Cerebellar nuclear complex (tissue), 1 donor: ENCODE measurements around the gene SPATA17.
"Not testable (repeated sequence)": the region's sequence is repeated elsewhere in the genome, so short reads cannot be mapped to it uniquely, and the experiment has no call there.

Source experiments
- DNase-seq, 2 experiments: peaks; one replicate each; lab custom pipeline; 2025; lab: John Stamatoyannopoulos, UW

SPATA17 gene

GRCh38 chr1:217630711-217631591 is at the start of gene SPATA17, which contains the start of gene GPATCH2:
TSS of gene SPATA17 (plus strand) at chr1:217631344. CDS start at chr1:217631379, 35 bp downstream.
TSS of gene GPATCH2 (minus strand) at chr1:217631090. CDS start at chr1:217630971, 119 bp downstream.
- DNase-seq = peak in 1 of 2 experiments; percentile 43

GRCh38 chr1:217584286-217584811 is 46.8 kb upstream of the SPATA17 start:
- not testable (repeated sequence) for DNase-seq

DNA sequence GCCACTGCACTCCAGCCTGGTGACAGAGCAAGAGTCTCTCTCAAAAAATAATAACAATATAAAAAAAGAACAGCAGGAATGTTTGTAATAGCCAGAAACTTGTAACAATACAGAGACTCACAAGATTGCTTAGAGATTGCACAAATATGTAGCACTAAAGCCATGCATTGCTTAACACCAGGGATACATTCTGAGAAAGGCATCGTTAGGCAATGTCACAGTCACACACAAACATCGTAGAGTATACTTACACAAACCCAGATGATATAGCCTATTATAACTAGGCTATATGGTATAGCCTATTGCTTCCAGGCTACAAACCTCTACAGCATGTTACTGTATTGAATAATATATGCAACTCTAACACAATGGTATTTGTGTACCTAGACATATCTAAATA is 45.6 kb upstream of the SPATA17 start:
- no peak for DNase-seq

DNA sequence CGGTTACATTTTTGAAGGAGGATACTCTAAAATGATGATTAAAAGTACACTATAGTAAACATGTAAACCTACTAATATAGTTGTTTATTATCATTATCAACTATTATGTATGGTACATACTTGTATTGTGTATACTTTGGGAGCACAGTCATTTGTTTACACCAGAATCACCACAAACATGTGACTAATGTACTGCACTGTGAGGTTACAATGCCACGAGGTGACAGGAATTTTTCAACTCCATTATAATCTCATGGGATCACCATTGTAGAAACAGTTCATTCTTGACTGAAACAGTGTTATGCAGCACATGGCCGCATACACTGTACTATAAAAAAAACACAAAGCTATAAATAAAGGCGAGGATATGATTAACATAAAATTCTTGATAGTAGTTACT is 44.6 kb upstream of the SPATA17 start:
- no peak for DNase-seq

DNA sequence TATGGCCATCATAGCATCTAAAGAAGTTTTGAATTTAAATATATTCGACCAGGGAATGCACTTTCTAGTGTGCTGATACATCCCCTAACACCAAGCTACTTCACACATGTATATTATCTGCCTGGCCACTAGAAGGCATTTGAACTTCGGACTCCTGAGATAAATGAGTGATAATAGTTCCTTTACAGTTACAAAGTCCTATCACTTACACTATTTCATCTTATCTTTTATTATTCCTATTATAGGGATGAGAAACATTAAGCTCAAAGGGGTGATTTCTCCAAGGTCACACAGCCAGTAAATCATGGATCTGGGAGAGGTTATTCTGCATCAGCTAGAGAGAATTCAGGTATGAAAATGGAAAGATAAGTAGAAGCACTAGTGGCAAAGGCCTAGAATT is 40.5 kb upstream of the SPATA17 start:
- no peak for DNase-seq

DNA sequence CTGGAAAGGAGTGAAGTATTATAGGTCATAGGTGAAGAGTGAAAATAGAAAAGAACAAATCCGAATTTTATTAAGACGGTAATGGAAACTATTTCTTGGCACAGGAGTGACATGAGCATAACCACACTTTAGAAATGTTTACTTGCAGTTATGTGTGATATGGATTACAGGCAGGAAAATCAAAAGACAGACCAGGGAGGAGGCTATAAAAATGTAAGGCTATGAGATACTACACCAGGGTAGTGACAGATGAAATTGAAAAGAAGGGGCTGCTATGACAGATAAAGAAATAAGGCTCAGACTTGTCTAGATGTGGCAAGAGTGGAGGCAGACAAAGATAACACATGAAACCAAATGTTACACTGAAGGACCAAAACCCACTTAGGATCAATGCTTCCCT is 32.0 kb upstream of the SPATA17 start:
- DNase-seq = no peak

- DNase-seq = no peak
Observed at GRCh38 chr1:217602380-217602779, 28.8 kb upstream of the SPATA17 start.

DNA sequence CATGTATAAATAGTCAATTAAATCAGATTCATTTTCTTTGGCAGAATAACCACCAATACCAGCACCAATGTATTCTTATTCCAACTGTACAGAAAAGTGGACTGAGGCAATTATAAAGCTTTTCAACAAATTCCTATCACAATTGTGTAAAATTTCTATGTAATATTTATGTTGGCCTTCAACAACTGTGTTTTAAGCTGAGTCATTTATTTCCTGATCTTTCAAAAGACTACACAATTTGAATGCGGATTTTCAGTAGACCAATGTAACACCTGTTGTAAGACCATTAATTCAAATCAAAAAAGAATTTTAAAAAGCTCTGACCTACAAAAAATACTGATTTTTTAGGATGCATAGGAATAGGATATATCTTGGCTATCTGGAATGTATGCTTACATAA is 25.8 kb upstream of the SPATA17 start:
- no peak for DNase-seq

DNA sequence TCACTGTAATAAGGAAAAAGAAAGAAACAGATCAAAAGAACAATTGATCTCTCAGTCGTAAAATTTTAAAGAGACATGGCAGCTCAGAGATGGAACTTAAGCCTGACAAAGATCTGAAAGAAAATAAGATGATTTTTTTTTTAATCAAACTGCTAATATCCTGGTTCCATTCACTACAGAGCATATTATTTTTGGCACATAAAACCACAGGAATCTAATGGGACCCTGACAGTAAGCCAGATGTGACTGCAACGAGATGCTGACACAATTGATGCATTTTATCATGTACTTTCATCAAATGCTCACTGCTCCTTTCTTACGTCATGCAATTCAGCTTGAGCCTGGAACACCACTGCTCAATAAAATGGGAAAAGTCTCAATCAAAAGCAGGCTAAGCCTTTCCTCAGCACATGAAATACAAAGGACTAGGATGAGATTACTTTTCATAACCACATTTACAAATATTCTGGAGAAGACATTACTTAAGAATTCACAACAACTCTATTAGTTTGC is 16.9 kb upstream of the SPATA17 start:
- DNase-seq = no peak

DNA sequence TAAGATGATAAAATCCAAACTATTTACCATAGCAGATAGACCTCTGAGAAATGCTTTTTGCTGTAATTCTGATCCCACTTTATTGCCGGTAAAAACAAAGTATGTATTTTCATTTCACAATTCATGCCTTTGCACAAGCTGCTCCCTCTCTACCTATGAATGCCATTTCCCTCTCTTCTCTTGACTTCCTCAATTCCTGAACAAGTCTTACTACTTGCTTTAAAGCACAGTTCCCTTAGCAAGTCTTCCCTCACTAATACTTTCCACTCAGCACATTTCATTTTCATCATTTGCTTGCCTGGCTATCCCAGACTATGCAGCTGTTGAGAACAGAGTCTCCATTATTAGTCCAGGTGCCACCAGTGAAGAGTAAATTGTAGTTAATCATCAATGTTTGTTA is 14.0 kb upstream of the SPATA17 start:
- no peak for DNase-seq

DNA sequence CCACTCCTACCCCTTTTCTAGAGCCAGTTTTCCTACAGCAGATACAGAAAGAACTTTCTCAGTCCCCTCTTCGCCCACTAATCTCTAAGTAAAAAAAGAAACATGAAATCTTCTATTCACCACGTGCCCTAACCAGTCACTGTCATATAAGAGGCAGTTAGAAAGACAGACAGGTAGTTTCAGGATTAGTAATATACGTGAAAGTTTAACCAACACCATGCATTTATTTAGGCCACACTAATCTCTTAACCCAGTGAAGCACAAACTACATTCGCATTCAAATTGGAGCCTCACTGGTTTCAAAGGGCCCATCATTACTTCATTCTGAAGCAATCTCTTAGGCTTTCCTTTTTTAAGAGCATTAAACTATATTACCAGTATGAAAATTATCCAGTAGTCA is 10.3 kb upstream of the SPATA17 start:
- no peak for DNase-seq

DNA sequence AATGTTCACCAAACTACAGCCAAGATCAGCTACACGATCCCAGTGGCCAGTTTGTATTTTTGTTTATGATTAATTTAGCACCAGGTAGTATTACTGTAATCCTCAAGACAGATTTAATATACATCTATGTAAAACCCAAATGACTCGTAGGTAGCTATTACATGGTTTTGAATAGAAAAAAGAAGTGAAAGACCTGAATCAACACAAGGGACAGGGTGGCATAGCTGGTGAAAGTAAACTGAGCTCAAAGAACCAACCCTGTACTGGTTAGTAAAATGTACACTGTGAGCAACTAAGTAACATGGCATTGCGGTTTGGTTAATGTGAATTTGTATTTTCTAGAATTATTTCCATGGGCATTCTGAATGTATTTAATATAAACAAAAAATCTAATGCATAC is 9.1 kb upstream of the SPATA17 start:
- no peak for DNase-seq

DNA sequence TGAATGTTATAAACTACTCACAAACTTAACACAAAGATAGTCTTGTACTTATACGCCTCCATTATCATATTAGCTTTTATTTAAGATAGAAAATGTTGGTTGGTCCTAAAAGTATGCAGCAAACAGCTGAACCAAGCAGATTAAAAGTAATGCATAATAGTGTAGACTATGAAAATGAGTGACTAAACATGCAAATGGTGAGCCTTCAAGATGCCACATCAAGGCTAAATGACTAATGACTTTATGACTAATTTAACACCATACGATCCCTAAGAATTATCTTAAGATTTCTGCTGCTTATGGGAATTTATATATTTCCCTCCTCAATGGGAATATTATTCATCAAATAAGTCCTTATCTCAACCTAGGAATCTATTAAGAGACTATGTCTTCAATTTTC is 4.8 kb upstream of the SPATA17 start:
- no peak for DNase-seq

DNA sequence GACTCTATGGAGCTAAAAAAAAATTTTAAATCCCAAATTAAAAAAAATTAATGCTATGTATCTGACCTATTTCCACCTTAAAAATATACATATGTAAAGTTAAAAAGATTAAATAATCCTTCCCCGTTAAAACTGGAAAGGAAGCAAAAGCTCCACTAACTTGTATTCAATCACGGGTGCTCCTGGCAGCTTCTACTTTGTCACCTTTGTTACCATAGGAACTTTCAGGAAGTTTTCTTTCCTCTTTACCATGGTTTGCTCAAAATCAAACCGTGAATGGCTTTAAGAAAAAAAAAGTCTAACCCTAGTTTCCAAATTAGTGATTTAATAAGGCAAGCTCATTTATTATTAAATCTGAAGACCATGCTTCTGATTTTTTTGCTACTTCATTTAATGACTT is 3.7 kb upstream of the SPATA17 start:
- no peak for DNase-seq

GRCh38 chr1:217642455-217642854 is 11.3 kb downstream of the SPATA17 start:
- no peak for DNase-seq

- DNase-seq = no peak
Observed at GRCh38 chr1:217647791-217648190, 16.6 kb downstream of the SPATA17 start.

DNA sequence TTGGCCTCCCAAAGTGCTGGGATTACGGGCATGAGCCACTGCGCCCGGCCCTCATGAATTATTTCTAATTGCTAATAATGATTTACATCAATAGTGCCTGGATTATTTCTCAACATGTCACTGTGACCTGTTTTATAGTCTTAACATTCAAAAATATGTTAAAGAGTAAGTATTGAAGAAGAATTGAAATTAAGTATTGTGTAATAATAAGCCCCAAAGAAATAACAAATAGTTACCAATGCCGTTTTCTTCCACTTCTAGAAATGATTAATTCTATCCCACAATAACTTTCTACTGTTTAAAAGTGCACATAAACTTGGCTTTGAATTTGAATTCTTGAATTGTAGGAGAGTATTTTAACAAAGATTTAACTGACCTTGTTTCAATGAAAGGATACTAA is 19.5 kb downstream of the SPATA17 start:
- no peak for DNase-seq

GRCh38 chr1:217660353-217661062 is 29.4 kb downstream of the SPATA17 start:
- no peak for DNase-seq

DNA sequence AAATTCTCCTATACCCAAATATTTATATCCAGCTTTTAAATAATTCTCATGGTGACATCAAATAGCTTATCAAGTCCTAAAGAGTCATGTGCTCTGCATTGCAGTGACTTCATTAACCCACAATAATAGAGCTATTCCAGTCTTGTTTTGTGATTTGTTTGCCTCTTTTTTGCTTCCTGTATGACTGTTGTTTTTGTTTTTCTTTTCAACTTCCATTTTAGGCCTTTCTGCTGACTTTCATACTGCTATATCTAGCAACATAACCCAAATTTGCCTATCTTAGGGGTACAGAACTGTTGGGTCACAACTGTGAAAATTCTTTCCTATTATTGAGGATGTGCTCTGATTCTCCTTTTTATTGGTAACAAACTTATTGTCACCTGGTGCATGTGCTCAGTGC is 30.3 kb downstream of the SPATA17 start:
- no peak for DNase-seq

- no peak for DNase-seq
Observed at GRCh38 chr1:217668351-217668940, 37.3 kb downstream of the SPATA17 start.

GRCh38 chr1:217673387-217673786 is 42.2 kb downstream of the SPATA17 start:
- no peak for DNase-seq

DNA sequence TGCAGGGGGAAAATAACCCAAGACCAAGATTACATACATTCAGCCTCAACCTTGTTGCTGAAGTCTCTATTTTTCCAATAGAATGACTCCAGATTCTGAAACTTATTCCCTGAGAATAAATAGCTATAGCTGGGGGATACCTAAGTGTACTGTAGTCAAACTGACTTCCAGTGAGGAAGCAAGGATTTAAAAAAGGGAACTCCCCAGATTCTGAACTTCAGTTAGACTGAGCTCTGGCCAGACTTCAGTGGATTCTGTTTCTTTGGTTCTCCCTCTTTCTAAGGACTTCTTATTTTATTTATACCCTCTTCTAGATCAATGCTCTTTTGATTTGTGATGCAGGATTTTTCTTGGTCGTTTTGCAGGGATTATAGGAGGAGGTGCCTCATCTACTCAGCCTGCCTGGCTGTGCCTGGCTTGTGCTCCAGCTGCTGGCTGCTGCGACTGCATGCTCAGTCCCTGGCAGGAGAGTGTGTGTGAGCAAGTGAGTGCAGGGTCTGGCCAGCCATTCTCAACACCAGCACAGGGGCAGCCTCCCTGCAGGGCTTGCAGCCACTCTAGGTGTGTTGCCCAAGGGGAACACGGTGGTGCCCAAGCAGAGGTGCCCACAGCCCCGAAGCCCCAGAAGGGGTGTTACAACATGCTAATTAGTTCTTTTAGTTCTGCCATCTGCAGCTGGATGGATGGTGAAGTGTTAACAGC is 43.0 kb downstream of the SPATA17 start:
- no peak for DNase-seq
